GM12878 (cell line): Measurements from ENCODE around the gene BNC2. TPM values are rescaled to one million over a fixed set of nuclear protein-coding genes. Genes with fewer than 3 reads are reported as not detected.

Experiments used
- ATAC-seq: fragments of 200-7000 bp; cut with Tn5 transposase; 3 replicates; pipeline ENCODE4 v1.9.1; 2020; ENCODE audit warnings: mild to moderate bottlenecking, moderate library complexity
- BruUV-seq: library from RNA; stranded (reverse); fragments of 400-500 nt; replicated peaks from 2 replicates; lab custom pipeline; 2021; lab: Mats Ljungman, UMichigan
- CTCF ChIA-PET: fragments of 300-600 bp; sonication (Branson Sonifier 250); formaldehyde crosslinking; extraction: SDS; loops from one replicate; lab custom pipeline; 2021; ENCODE audit warnings: inconsistent platforms; lab: Yijun Ruan, JAX
- POLR2A ChIA-PET: fragments of 350-600 bp; formaldehyde crosslinking; extraction: SDS; loops from one replicate; lab custom pipeline; 2021; ENCODE audit warnings: inconsistent platforms; lab: Charles Lee
- RAD21 ChIA-PET: fragments of 300-600 bp; sonication (Branson Sonifier 250); formaldehyde crosslinking; loops from one replicate; lab custom pipeline; 2023; ENCODE audit warnings: antibody characterized with exemption; ENCODE audit not compliant: unreplicated experiment; lab: Charles Lee
- SMC1A ChIA-PET: fragments of 300-600 bp; sonication (Branson Sonifier 250); formaldehyde crosslinking; loops from one replicate; lab custom pipeline; 2023; ENCODE audit not compliant: unreplicated experiment, uncharacterized antibody; lab: Charles Lee
- DNase-seq: peaks from one replicate; pipeline ENCODE4 v3.0.0-alpha.2; 2011; ENCODE audit warnings: low read depth, low spot score
- FAIRE-seq: peaks from 3 replicates; lab custom pipeline; 2011; peaks lifted over from hg19 to GRCh38; lab: Jason Lieb, UNC
- H2AFZ ChIP-seq: 2 replicates; pipeline ENCODE4 v1.6.0; 2011; ENCODE audit warnings: low read depth, low read length, control low read depth; ENCODE audit not compliant: control insufficient read depth
- H3K27ac ChIP-seq: 2 replicates; pipeline ENCODE4 v1.5.1; 2011; ENCODE audit warnings: control low read depth; ENCODE audit not compliant: control insufficient read depth, insufficient read depth
- H3K27me3 ChIP-seq, 2 experiments: replicated peaks in 1 of 2; 2 replicates each; pipeline versions ENCODE4 v1.6.0 to v1.6.1; 2011; ENCODE audit warnings: low read length in 1 of 2; ENCODE audit not compliant: control insufficient read depth in 2 of 2, insufficient read depth in 2 of 2
- H3K36me3 ChIP-seq, 2 experiments: 2 replicates each; pipeline ENCODE4 v1.5.1; 2011; ENCODE audit warnings: low read length in 1 of 2; ENCODE audit not compliant: control insufficient read depth in 2 of 2, insufficient read depth in 2 of 2
- H3K4me1 ChIP-seq: 2 replicates; pipeline ENCODE4 v1.6.1; 2011; ENCODE audit warnings: mild to moderate bottlenecking, low read length, moderate library complexity, mixed read lengths; ENCODE audit not compliant: control insufficient read depth, insufficient read depth
- H3K4me2 ChIP-seq: 2 replicates; pipeline ENCODE4 v1.6.0; 2011; ENCODE audit warnings: control low read depth; ENCODE audit not compliant: control insufficient read depth, insufficient read depth
- H3K4me3 ChIP-seq: fragments of 200-600 bp; sonication (generic); 2 replicates; pipeline ENCODE4 v1.5.1; 2016
- H3K79me2 ChIP-seq: 2 replicates; pipeline ENCODE4 v1.6.0; 2011; ENCODE audit warnings: low read length; ENCODE audit not compliant: control insufficient read depth, insufficient read depth
- H3K9ac ChIP-seq: 2 replicates; pipeline ENCODE4 v1.8.0; 2011; ENCODE audit warnings: low read length, control low read depth, mixed read lengths; ENCODE audit not compliant: control insufficient read depth, insufficient read depth
- H3K9me3 ChIP-seq: replicated peaks from 3 replicates; pipeline ENCODE4 v1.5.1; 2011; ENCODE audit warnings: mild to moderate bottlenecking, low read length; ENCODE audit not compliant: control insufficient read depth, insufficient read depth
- H4K20me1 ChIP-seq: 2 replicates; pipeline ENCODE4 v1.6.0; 2011; ENCODE audit not compliant: control insufficient read depth, insufficient read depth
- HDGF ChIP-seq: fragments of 450-650 bp; IDR thresholded peaks from 2 replicates; pipeline ENCODE4 v1.6.1; 2016; ENCODE audit warnings: antibody characterized with exemption
- NFIC ChIP-seq: IDR thresholded peaks from 2 replicates; pipeline ENCODE4 v1.6.1; 2012; ENCODE audit warnings: low read depth, mild to moderate bottlenecking, inconsistent platforms, low read length, moderate library complexity
- NR2C2 ChIP-seq: IDR thresholded peaks from 2 replicates; pipeline ENCODE4 v1.6.1; 2011; ENCODE audit warnings: borderline replicate concordance, low read depth; ENCODE audit not compliant: control insufficient read depth, insufficient read length
- PAX8 ChIP-seq: fragments of 450-650 bp; IDR thresholded peaks from 2 replicates; pipeline ENCODE4 v1.6.1; 2017; ENCODE audit warnings: mild to moderate bottlenecking, moderate library complexity
- RFX5 ChIP-seq: IDR thresholded peaks from 2 replicates; pipeline ENCODE4 v1.6.1; 2011; ENCODE audit warnings: low read depth, low read length, improper control_type of control experiment
- TAF1 ChIP-seq: IDR thresholded peaks from 2 replicates; pipeline ENCODE4 v1.6.1; 2011; ENCODE audit warnings: mild to moderate bottlenecking, low read depth, low read length, borderline replicate concordance
- YBX1 ChIP-seq: fragments of 450-650 bp; IDR thresholded peaks from 2 replicates; pipeline ENCODE4 v1.6.1; 2016; ENCODE audit warnings: antibody characterized with exemption
- WGBS: methylation state at CpG from one replicate; pipeline ENCODE4 v1.1.6; 2016; ENCODE audit warnings: low lambda C conversion rate; ENCODE audit not compliant: insufficient replicate concordance, insufficient coverage; ENCODE audit errors: missing lambda C conversion rate; 5-methylcytosine and 5-hydroxymethylcytosine counted together
- in situ Hi-C: fragments of 300-500 bp; cut with MboI; formaldehyde crosslinking; loops from 9 replicates; pipeline ENCODE4 v1.14.3; 2018; ENCODE audit warnings: mixed read lengths
- intact Hi-C: fragments of 100-400 bp; cut with micrococcal nuclease; formaldehyde crosslinking; loops from one replicate; pipeline ENCODE4 v1.14.2; 2022; ENCODE audit not compliant: unreplicated experiment
- polyA plus RNA-seq, 11 experiments: library from polyadenylated mRNA; depleted of rRNA in 4 of 11; unstranded in 6 of 11; stranded (reverse) in 5 of 11; fragments of >200 nt; fragmentation: Nextera tagmentation in 4 of 11; fragmentation: Illumina TruSeq in 1 of 11; extraction: Ambion mirVana in 4 of 11; extraction: Trizol in 1 of 11; gene quantifications; 1 replicate in 1 of 11; 2 replicates in 10 of 11; pipeline versions ENCODE4 v1.2.1 to v1.2.3, GENCODE V29; 2011 to 2016; ENCODE audit warnings: inconsistent platforms in 2 of 11, missing spikeins in 2 of 11, low read depth in 1 of 11
- total RNA-seq, 4 experiments: library from RNA; depleted of rRNA in 3 of 4; stranded (reverse); fragments of >200 nt in 3 of 4; fragmentation: Illumina TruSeq in 1 of 4; extraction: Trizol in 1 of 4; gene quantifications; 2 replicates each; pipeline versions ENCODE4 v1.2.1 to v1.2.3, GENCODE V29; 2013 to 2021
- TF ChIP-seq, protein P1 (sequence below): fragments of 150-350 bp; IDR thresholded peaks from 2 replicates; pipeline ENCODE4 v1.6.1; 2016; ENCODE audit warnings: low read depth, low read length

Gene BNC2
- total and polyA plus RNA-seq, 10 of the 15 experiments (the other 5 are each of a cell fraction or from before 2014, with no cell fraction given): 0.05 to 14.5 (median 0.26) TPM

DNA sequence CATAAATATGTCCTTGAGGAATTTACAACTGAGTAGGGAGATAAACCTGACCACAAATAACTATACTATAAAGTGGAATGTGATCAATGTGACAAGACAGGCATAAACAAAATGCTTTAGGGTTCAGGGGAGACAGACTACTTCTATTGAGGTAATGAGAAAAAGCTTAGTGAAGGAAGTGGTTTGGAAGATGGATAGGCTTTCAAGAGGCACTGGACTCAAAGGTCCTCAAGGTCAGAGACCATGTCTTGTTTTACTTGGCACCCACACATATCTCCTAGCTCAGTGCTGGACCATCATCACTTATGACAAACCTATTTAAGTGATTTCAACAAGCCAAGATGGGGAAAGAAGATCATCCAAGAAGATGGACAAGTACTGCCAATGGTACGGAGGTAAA lies 257.8 kb downstream of the BNC2 start (continued):
- TF ChIP-seq RFX5: no peak
- TF ChIP-seq HDGF: no peak

DNA sequence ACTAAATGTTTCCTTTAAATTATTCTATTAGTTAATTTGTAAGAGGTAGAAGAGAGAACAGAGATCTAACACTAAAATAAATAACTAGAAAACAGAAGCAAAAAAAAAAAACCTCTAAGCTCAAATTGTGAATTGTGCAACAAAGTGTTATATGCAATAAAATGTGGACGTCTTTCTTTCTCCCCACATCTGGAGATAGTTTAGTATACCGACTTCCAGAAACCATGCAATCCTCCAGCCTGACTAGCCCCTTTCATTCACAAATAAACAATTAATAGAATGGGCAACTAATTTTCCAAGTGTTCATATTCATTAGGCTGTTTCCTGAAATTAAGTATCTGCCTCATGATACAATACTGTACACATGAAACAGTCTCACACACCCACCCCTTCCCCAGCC lies 258.5 kb downstream of the BNC2 start:
- Histone ChIP-seq H3K27me3 (no peaks in the 10 kb centered on the region), H3K9me3 (no peaks in the 10 kb centered on the region), H3K4me1 (no peaks in the 10 kb centered on the region), H3K4me3 (no peak overlapping the region), H3K36me3 (no peaks in the 10 kb centered on the region), H4K20me1 (no peaks in the 10 kb centered on the region), H3K4me2 (no peak overlapping the region), H3K79me2 (no peaks in the 10 kb centered on the region), H3K9ac (no peak overlapping the region), H3K27ac (no peak overlapping the region), H2AFZ (no peak overlapping the region)
- DNase-seq (no peak), FAIRE-seq (no peak), ATAC-seq (no peak)
- no TSS peak for BruUV-seq
- ChIA-PET RAD21 (no interaction called here), POLR2A (no interaction called here), CTCF (no interaction called here), SMC1A (interaction anchor here (0.9 to 1.5 kb wide), 4 partner anchors 10 to 421 kb away, joined by 3 to 4 read pairs (median 3); no protein-coding TSS in a partner anchor)
- in situ Hi-C loops (no loop called here), intact Hi-C loops (no loop called here)
- TF ChIP-seq NFIC (no peak), PAX8 (no peak), TAF1 (no peak), NR2C2 (no peak), YBX1 (no peak)
- TF ChIP-seq, protein P1, sequence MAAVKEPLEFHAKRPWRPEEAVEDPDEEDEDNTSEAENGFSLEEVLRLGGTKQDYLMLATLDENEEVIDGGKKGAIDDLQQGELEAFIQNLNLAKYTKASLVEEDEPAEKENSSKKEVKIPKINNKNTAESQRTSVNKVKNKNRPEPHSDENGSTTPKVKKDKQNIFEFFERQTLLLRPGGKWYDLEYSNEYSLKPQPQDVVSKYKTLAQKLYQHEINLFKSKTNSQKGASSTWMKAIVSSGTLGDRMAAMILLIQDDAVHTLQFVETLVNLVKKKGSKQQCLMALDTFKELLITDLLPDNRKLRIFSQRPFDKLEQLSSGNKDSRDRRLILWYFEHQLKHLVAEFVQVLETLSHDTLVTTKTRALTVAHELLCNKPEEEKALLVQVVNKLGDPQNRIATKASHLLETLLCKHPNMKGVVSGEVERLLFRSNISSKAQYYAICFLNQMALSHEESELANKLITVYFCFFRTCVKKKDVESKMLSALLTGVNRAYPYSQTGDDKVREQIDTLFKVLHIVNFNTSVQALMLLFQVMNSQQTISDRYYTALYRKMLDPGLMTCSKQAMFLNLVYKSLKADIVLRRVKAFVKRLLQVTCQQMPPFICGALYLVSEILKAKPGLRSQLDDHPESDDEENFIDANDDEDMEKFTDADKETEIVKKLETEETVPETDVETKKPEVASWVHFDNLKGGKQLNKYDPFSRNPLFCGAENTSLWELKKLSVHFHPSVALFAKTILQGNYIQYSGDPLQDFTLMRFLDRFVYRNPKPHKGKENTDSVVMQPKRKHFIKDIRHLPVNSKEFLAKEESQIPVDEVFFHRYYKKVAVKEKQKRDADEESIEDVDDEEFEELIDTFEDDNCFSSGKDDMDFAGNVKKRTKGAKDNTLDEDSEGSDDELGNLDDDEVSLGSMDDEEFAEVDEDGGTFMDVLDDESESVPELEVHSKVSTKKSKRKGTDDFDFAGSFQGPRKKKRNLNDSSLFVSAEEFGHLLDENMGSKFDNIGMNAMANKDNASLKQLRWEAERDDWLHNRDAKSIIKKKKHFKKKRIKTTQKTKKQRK: no peak
- WGBS: 0% methylated on average over 2 of the region's 2 CpGs
